GM12872 (cell line): ENCODE data around the gene FAM20C.

Source experiments
- TF ChIP-seq, protein P1 (sequence below): IDR thresholded peaks from 3 replicates; pipeline ENCODE4 v1.5.1; 2011; ENCODE audit warnings: low read depth, mild to moderate bottlenecking, low read length, moderate library complexity; ENCODE audit not compliant: insufficient read depth

The FAM20C gene

DNA sequence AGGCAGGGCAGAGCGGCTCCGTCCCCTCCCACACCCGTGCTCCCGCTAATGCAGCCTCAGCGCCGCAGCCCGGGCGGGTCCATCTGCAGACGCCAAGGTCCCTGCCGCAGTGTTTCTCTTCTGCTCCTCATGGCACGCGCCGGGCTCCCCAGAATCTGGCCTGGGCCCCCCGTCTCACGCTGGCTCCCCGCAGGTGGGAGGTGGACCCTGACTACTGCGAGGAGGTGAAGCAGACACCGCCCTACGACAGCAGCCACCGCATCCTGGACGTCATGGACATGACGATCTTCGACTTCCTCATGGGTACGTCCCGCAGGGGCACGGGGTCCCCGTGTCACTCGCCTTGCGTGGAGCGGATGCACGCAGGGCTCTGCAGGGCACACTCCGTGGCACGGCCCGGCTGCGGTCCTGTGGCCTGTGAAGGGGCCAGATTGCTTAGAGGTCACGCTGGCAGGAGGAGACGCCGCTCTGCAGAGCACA lies 64.1 kb downstream of the FAM20C start:
- TF ChIP-seq, protein P1, sequence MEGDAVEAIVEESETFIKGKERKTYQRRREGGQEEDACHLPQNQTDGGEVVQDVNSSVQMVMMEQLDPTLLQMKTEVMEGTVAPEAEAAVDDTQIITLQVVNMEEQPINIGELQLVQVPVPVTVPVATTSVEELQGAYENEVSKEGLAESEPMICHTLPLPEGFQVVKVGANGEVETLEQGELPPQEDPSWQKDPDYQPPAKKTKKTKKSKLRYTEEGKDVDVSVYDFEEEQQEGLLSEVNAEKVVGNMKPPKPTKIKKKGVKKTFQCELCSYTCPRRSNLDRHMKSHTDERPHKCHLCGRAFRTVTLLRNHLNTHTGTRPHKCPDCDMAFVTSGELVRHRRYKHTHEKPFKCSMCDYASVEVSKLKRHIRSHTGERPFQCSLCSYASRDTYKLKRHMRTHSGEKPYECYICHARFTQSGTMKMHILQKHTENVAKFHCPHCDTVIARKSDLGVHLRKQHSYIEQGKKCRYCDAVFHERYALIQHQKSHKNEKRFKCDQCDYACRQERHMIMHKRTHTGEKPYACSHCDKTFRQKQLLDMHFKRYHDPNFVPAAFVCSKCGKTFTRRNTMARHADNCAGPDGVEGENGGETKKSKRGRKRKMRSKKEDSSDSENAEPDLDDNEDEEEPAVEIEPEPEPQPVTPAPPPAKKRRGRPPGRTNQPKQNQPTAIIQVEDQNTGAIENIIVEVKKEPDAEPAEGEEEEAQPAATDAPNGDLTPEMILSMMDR, result no peak

DNA sequence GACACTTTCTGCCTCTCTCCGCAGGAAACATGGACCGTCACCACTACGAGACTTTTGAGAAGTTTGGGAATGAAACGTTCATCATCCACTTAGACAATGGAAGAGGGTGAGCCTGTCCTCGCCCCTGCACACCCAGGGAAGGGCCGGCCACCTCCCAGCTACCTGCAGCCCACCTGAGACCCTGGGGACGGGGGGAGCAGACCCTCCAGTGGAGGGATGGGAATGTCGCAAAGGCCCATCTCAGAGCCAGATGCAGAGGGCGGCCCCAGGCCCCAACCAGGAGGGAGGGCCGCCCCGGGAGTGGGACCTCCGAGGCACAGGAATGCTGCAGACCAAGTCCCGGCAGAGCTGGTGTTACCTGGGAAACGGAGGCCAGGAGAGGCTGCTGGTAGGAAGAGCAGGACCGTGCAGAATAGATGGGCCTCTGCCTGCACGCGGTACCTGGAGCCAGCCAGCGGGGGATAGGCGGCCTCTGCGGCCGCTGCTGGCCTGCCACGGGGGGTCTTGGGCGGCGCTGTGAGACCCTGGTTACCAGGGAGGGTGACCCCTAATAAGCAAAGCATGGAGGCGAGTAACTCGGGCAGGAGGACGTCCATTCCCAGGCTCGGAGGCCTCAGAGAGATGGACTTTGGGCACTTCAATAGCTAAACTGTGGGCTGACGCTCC lies 64.7 kb downstream of the FAM20C start:
- TF ChIP-seq, protein P1, result no peak

DNA sequence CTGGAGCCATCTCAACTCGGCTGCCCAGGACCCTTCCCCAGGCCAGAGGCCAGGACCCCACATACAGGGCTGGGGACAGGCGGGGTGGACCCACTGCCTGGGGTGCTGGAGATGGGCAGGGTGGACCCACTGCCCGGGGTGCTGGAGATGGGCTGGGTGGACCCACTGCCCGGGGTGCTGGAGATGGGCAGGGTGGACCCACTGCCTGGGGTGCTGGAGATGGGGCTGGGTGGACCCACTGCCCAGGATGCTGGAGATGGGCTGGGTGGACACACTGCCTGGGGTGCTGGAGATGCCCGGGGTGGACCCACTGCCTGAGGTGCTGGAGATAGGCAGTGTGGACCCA lies 65.2 kb downstream of the FAM20C start:
- TF ChIP-seq, protein P1, result no peak

DNA sequence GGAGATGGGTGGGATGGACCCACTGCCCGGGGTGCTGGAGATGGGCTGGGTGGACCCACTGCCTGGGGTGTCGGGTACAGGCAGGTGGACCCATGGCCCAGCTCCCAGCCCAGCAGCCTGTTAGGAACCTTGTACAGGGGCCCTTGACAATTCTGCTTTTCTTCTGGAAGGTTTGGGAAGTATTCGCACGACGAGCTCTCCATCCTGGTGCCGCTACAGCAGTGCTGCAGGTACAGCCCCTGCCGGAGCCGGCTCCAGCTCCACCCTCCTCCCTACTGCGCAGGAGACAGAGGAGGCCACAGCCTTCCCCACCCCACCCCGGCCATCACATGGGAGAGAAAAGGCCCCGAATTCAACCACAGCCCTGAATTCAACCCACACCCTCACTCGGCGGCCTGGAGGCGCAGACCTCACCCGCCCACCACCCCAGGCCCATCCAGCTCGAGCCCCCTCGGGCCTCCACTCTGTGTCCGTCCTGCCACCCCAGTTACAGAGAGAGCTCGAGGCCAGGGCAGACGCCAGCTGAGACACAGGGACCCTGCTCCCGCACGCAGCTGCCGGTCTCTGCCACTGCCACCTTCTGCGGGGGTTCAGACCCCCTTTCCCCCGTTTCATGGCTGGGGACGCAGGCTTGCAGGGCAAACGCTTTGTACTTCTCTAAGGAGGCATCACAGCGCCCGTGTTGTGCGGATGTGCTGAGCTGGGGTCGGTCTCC lies 66.3 kb downstream of the FAM20C start:
- TF ChIP-seq, protein P1, result no peak

DNA sequence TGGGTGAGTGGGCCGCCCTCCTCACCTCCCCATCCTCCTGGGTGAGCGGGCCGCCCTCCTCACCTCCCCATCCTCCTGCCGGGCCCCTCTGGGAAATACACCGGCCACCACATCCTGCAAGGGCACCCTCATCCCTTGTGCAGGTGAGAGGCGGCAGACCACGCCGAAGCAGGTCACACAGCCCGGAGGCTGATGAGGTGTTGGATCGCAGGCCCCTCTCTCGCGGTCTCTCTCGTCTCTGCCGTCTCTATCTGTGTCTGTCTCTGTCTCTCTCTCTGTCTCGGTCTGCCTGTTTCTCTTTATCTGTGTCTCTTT lies 66.8 kb downstream of the FAM20C start:
- TF ChIP-seq, protein P1, result no peak

DNA sequence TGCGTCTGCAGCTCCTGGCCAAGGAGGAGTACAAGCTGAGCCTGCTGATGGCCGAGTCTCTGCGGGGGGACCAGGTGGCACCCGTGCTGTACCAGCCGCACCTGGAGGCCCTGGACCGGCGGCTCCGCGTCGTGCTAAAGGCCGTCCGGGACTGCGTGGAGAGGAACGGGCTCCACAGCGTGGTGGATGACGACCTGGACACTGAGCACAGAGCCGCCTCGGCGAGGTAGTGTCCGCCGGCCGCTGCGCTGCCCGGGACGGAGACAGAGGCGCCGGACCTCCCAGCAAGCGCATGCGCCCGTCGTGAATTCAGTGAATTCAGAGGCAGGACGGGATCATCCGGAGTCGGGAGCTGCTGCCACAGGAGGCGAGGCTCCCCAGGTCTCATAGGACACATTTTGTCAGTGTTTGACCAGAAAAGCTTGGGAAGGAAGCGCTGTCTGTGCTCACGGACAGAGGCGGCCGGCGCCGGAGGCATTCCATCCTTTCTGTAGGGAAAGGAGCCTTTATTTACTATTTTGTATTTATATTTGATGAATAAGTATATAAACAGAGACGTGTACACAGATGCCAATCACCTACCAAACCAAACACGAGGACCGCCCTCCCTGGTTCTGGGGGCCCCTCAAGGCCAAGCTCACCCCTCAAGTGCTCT lies 67.5 kb downstream of the FAM20C start:
- TF ChIP-seq, protein P1, result no peak

DNA sequence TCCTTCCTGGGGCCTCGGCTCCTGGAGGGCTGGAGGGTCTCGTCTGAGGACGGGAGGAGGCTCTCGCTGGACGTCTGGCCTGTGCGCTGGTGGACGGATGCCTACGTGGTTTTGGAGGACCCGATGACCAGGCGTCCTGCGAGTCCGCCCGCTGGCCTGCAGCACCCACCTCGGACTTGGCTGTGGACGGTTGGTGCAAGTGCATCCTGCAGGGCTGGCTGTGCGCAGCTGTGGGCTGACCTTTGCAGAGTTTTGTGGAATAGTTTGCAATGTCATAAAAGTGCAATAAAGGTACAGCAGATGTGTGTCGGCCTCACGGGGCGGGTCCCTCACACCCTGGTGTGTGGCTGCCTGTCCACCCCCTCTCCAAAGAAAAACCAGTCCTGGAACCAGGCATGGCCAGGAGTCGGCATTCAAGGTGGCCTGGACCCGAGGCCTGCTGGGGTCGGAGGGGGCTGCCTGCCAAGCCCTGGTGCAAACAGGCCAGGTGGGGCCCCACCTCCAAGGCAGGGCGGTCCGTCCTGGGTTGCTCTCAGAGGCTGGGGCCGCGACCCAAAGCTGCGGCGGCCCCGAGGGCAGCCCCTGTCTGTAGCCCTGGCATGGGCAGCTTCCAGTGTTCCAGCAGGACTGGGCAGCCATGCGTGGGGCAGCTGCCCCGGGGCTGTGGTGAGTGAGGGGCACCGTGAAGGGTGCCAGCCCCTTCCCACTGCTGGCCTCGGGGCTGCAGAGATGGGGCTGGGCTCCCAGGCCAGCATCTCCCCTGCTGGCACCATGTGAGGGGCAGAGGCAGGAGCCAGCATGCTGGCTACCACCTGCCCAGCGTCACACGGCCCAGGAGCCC lies 68.3 kb downstream of the FAM20C start:
- TF ChIP-seq, protein P1, result no peak
